Muscle layer of colon (tissue), 2 donors: Measurements from ENCODE around the gene DHX15.

Source experiments
- H3K27ac ChIP-seq: one replicate; pipeline ENCODE4 v1.7.0; 2013; ENCODE audit warnings: low read depth, mild to moderate bottlenecking, low read length, moderate library complexity
- H3K27me3 ChIP-seq, 2 donors: one replicate each; pipeline ENCODE4 v1.7.0; 2013; ENCODE audit warnings: low read length in 2 of 2, mild to moderate bottlenecking in 2 of 2; ENCODE audit not compliant: insufficient read depth in 2 of 2, control insufficient read depth in 1 of 2
- H3K36me3 ChIP-seq: one replicate; pipeline ENCODE4 v1.7.0; 2013; ENCODE audit warnings: mild to moderate bottlenecking, low read length; ENCODE audit not compliant: insufficient read depth
- H3K4me1 ChIP-seq: one replicate; pipeline ENCODE4 v1.7.0; 2013; ENCODE audit warnings: mild to moderate bottlenecking, low read length; ENCODE audit not compliant: insufficient read depth
- H3K4me3 ChIP-seq, 2 donors: one replicate each; pipeline ENCODE4 v1.7.0; 2013; ENCODE audit warnings: low read length in 2 of 2, low read depth in 1 of 2, mild to moderate bottlenecking in 1 of 2, moderate library complexity in 1 of 2
- H3K9ac ChIP-seq: one replicate; pipeline ENCODE4 v1.7.0; 2013; ENCODE audit warnings: low read length
- H3K9me3 ChIP-seq: one replicate; pipeline ENCODE4 v1.7.0; 2013; ENCODE audit warnings: mild to moderate bottlenecking, low read length
- donor health status: abdominal sarcoma.
- donor health status: Adenocarcinoma of cecum.

The DHX15 gene

GRCh38 chr4:24533364-24533763 lies 51.0 kb downstream of the DHX15 start:
- no peak overlapping the region for H3K27ac ChIP-seq
- H3K36me3 ChIP-seq, result peaks cover 22% of the 10 kb centered on the region

GRCh38 chr4:24529555-24529954 lies 54.8 kb downstream of the DHX15 start:
- no peak overlapping the region for H3K9ac ChIP-seq
- no peaks in the 10 kb centered on the region for H3K4me1 ChIP-seq
- H3K27me3 ChIP-seq, result no peaks in the 10 kb centered on the region
- no peaks in the 10 kb centered on the region for H3K9me3 ChIP-seq
- no peak overlapping the region for H3K4me3 ChIP-seq
- no peak overlapping the region for H3K27ac ChIP-seq
- H3K36me3 ChIP-seq, result peaks cover 38% of the 10 kb centered on the region

More at GRCh38 chr4:24533364-24533763, 51.0 kb downstream of the DHX15 start:
- Histone ChIP-seq H3K9me3 (no peaks in the 10 kb centered on the region), H3K9ac (no peak overlapping the region), H3K4me3 (no peak overlapping the region), H3K4me1 (no peaks in the 10 kb centered on the region), H3K27me3 (no peaks in the 10 kb centered on the region)

GRCh38 chr4:24527371-24527770 lies 57.0 kb downstream of the DHX15 start:
- no peak overlapping the region for H3K9ac ChIP-seq
- no peaks in the 10 kb centered on the region for H3K4me1 ChIP-seq
- no peak overlapping the region for H3K4me3 ChIP-seq
- H3K36me3 ChIP-seq, result peaks cover 33% of the 10 kb centered on the region
- H3K27ac ChIP-seq, result no peak overlapping the region
- H3K9me3 ChIP-seq, result no peaks in the 10 kb centered on the region
- H3K27me3 ChIP-seq, result no peaks in the 10 kb centered on the region

- peaks cover 14% of the 10 kb centered on the region for H3K36me3 ChIP-seq
- no peaks in the 10 kb centered on the region for H3K9me3 ChIP-seq
- peaks cover 5% of the 10 kb centered on the region for H3K4me1 ChIP-seq
- H3K4me3 ChIP-seq, result no peak overlapping the region
- H3K9ac ChIP-seq, result no peak overlapping the region
- no peaks in the 10 kb centered on the region for H3K27me3 ChIP-seq
- no peak overlapping the region for H3K27ac ChIP-seq
Measured at GRCh38 chr4:24521544-24521943, 62.8 kb downstream of the DHX15 start.

GRCh38 chr4:24519649-24520048 lies 64.7 kb downstream of the DHX15 start:
- H3K36me3 ChIP-seq, result peaks cover 8% of the 10 kb centered on the region
- H3K9me3 ChIP-seq, result no peaks in the 10 kb centered on the region
- no peak overlapping the region for H3K4me3 ChIP-seq
- H3K9ac ChIP-seq, result no peak overlapping the region
- H3K4me1 ChIP-seq, result peaks cover 5% of the 10 kb centered on the region
- H3K27ac ChIP-seq, result no peak overlapping the region
- no peaks in the 10 kb centered on the region for H3K27me3 ChIP-seq

- Histone ChIP-seq H3K27ac (no peak overlapping the region), H3K9ac (no peak overlapping the region), H3K4me3 (no peak overlapping the region), H3K36me3 (peaks cover 6% of the 10 kb centered on the region), H3K9me3 (no peaks in the 10 kb centered on the region), H3K4me1 (peaks cover 5% of the 10 kb centered on the region), H3K27me3 (no peaks in the 10 kb centered on the region)
Measured at GRCh38 chr4:24517676-24518075, 66.7 kb downstream of the DHX15 start.

- Histone ChIP-seq H3K9me3 (no peaks in the 10 kb centered on the region), H3K4me3 (no peak overlapping the region), H3K4me1 (peaks cover 5% of the 10 kb centered on the region), H3K27me3 (no peaks in the 10 kb centered on the region), H3K27ac (no peak overlapping the region), H3K36me3 (peaks cover 6% of the 10 kb centered on the region), H3K9ac (no peak overlapping the region)
Measured at GRCh38 chr4:24516926-24517325, 67.4 kb downstream of the DHX15 start.

- H3K4me3 ChIP-seq, result no peak overlapping the region
- H3K27ac ChIP-seq, result no peak overlapping the region
- H3K27me3 ChIP-seq, result no peaks in the 10 kb centered on the region
- H3K9me3 ChIP-seq, result no peaks in the 10 kb centered on the region
- no peak overlapping the region for H3K9ac ChIP-seq
- H3K4me1 ChIP-seq, result peaks cover 11% of the 10 kb centered on the region
- peaks cover 6% of the 10 kb centered on the region for H3K36me3 ChIP-seq
Measured at GRCh38 chr4:24515698-24516097, 68.7 kb downstream of the DHX15 start.

GRCh38 chr4:24514808-24515207 lies 69.5 kb downstream of the DHX15 start:
- Histone ChIP-seq H3K4me1 (peaks cover 11% of the 10 kb centered on the region), H3K27ac (no peak overlapping the region), H3K4me3 (no peak overlapping the region), H3K27me3 (no peaks in the 10 kb centered on the region), H3K36me3 (peaks cover 6% of the 10 kb centered on the region), H3K9ac (no peak overlapping the region), H3K9me3 (no peaks in the 10 kb centered on the region)

GRCh38 chr4:24513718-24514117 lies 70.6 kb downstream of the DHX15 start:
- no peak overlapping the region for H3K9ac ChIP-seq
- H3K4me3 ChIP-seq, result no peak overlapping the region
- peaks cover 6% of the 10 kb centered on the region for H3K4me1 ChIP-seq

GRCh38 chr4:24511371-24512063 lies 72.8 kb downstream of the DHX15 start:
- H3K4me1 ChIP-seq, result peaks cover 6% of the 10 kb centered on the region
- no peaks in the 10 kb centered on the region for H3K27me3 ChIP-seq
- no peak overlapping the region for H3K9ac ChIP-seq
- no peaks in the 10 kb centered on the region for H3K9me3 ChIP-seq
- no peak overlapping the region for H3K27ac ChIP-seq
- no peaks in the 10 kb centered on the region for H3K36me3 ChIP-seq
- H3K4me3 ChIP-seq, result no peak overlapping the region

More at GRCh38 chr4:24513718-24514117, 70.6 kb downstream of the DHX15 start:
- Histone ChIP-seq H3K36me3 (no peaks in the 10 kb centered on the region), H3K27me3 (no peaks in the 10 kb centered on the region), H3K9me3 (no peaks in the 10 kb centered on the region), H3K27ac (no peak overlapping the region)

- Histone ChIP-seq H3K36me3 (no peaks in the 10 kb centered on the region), H3K9ac (no peak overlapping the region), H3K4me3 (no peak overlapping the region), H3K27me3 (no peaks in the 10 kb centered on the region), H3K27ac (no peak overlapping the region), H3K9me3 (no peaks in the 10 kb centered on the region), H3K4me1 (peaks cover 6% of the 10 kb centered on the region)
Measured at GRCh38 chr4:24510091-24510490, 74.3 kb downstream of the DHX15 start.
